ENCODE measurements around the gene GSTM3.

GRCh38 chr1:109786531-109787021 is 45.7 kb upstream of the GSTM3 start:
- no peak for TF ChIP-seq EZH2 (IDR thresholded peaks at IDR 0.05; ENCODE audit: borderline replicate concordance, low read length)
- TF ChIP-seq CTCF (IDR thresholded peaks at IDR 0.05; ENCODE audit: low read length), result no peak

Measured in OCI-LY1 (cell line).